MG63 (cell line): Measurements from ENCODE around the gene BCLAF1. TPM values are rescaled to one million over a fixed set of nuclear protein-coding genes. Genes with fewer than 3 reads are reported as not detected.
"Not testable (repeated sequence)": the region's sequence is repeated elsewhere in the genome, so short reads cannot be mapped to it uniquely, and the experiment has no call there.

Experiments used
- DNase-seq: peaks from one replicate; pipeline ENCODE4 v3.0.0-alpha.2; 2020
- H3K27me3 ChIP-seq: fragments of 250-450 bp; sonication (Bioruptor Pico); 2 replicates; pipeline ENCODE4 v1.5.1; 2020; ENCODE audit warnings: mild to moderate bottlenecking, moderate library complexity
- H3K36me3 ChIP-seq: fragments of 250-450 bp; sonication (Bioruptor Pico); 2 replicates; pipeline ENCODE4 v1.5.1; 2020; ENCODE audit warnings: mild to moderate bottlenecking, moderate library complexity
- H3K4me3 ChIP-seq: fragments of 250-450 bp; sonication (Bioruptor Pico); 2 replicates; pipeline ENCODE4 v1.5.1; 2020; ENCODE audit warnings: mild to moderate bottlenecking, moderate library complexity
- H3K9me3 ChIP-seq: fragments of 250-450 bp; sonication (Bioruptor Pico); 2 replicates; pipeline ENCODE4 v1.5.1; 2020; ENCODE audit warnings: mild to moderate bottlenecking, moderate library complexity
- total RNA-seq: library from RNA; depleted of rRNA; stranded (reverse); fragments of >200 nt; shearing (Covaris generic); gene quantifications from 2 replicates; pipeline ENCODE4 v1.2.3, GENCODE V29; 2014; ENCODE audit warnings: low replicate concordance; rRNA removed

BCLAF1 gene
- total RNA-seq, 1 experiment from 2014 or later, result 58.5 TPM

DNA sequence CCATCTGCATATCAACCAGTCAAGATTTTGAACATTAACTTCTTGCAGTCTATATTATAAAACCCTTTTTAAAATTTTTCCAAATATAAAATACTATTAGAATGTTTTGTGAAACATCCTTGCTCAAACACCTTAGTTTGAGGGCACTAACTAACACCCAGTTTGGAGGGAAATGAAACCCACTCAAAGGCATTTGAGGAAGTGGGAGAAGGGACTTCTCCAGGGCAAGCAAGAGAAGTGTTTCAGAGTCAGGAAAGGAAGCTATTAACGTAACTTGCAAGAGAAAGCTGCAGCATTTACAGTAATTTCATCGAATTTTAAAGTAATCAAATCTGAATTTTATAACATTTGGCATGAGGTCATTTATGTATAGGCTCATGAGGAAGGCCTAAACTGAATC, 60.8 kb downstream of the BCLAF1 start:
- H3K4me3 ChIP-seq, result no peak overlapping the region
- H3K36me3 ChIP-seq, result peaks cover 10% of the 10 kb centered on the region; the same call in 1 of the 2 replicates
- no peaks in the 10 kb centered on the region for H3K27me3 ChIP-seq
- DNase-seq, result no peak
- no peaks in the 10 kb centered on the region for H3K9me3 ChIP-seq

DNA sequence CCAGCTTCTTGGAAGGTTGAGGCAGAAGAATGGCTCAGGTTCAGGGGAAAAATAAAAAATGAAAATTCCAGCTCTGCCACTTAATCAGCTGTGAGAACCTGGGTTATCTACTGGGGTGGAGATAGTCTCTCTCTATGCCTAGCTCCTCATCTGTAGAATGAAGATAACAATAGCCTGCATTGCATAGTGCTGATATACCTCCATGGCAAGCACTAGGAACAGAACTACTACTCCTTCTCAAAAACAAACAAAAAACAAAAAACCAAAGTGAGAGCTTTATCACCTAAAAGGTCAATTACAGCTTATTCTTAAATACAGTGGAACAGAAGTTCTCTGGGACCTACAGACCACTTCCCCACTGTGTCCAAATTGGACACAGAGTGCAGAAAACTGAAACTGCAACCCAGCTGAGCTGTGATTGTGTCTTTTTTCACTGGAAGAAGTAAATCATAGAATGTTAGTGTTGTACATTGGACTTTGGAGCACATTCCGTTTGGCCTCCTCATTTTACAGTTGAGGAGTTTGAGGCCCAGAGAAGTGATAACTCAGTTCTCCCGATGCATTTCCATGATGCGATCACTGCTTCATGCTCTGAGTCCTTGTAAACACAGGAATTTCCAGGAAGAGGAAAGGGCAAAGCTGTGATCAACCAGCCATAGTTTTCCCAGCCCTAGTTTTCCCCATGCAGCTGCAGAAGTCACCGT, 62.8 kb downstream of the BCLAF1 start:
- no peak overlapping the region for H3K4me3 ChIP-seq
- H3K36me3 ChIP-seq, result peaks cover 8% of the 10 kb centered on the region; the same call in 1 of the 2 replicates
- DNase-seq, result no peak
- no peaks in the 10 kb centered on the region for H3K27me3 ChIP-seq
- H3K9me3 ChIP-seq, result no peaks in the 10 kb centered on the region

DNA sequence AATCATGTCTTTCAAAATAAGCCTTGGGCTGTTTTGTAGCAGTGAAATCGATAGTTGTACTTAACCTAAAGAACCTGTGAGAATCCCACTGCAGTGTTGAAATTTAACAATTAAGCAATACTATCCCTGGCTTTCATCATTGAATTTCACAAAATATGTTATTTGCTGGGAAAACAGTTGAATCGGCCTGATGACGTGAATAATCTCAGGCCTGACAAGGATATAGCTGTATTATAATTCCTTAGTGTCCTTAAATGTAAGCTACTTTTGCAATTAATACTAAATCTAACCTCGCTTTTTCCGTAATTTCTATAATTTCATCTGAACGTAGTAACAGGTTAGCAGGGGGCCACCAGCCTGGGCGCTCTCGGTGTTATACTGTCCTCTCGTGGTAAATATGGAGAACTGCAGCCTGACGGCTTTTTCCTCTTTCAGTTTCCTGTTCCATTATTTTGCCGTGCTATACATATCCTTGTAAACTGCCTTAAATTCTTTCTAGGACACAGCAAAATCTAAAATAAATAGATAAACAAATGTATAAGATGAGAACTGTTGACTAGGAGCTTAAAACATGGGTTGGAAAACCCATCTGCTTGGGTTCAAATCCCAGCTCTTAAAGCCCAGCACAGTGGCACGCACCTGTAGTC, 63.5 kb downstream of the BCLAF1 start:
- no peak overlapping the region for H3K4me3 ChIP-seq

DNA sequence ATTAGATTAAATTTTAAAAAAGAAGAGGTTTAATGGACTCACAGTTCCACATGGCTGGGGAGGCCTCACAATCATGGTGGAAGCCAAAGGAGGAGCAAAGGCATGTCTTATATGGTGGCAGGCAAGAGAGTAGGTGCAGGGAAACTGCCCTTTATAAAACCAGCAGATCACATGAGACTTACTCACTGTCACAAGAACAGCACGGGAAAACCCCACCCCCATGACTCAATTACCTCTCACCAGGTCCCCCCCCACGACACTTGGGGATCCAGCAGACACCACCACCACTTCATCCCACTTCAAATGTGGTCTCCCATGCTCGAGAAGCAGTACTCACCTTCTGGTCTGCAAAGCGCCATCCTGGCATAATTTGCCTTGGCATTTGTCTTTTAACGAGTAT, 64.2 kb downstream of the BCLAF1 start:
- Histone ChIP-seq H3K9me3 (no peaks in the 10 kb centered on the region), H3K36me3 (peaks cover 1% of the 10 kb centered on the region; the same call in 1 of the 2 replicates), H3K4me3 (no peak overlapping the region), H3K27me3 (no peaks in the 10 kb centered on the region)
- peak; percentile 14 for DNase-seq

More for the DNA sequence above, 63.5 kb downstream of the BCLAF1 start:
- no peaks in the 10 kb centered on the region for H3K27me3 ChIP-seq
- H3K9me3 ChIP-seq, result no peaks in the 10 kb centered on the region
- H3K36me3 ChIP-seq, result peaks cover 8% of the 10 kb centered on the region; the same call in 1 of the 2 replicates
- DNase-seq, result no peak

DNA sequence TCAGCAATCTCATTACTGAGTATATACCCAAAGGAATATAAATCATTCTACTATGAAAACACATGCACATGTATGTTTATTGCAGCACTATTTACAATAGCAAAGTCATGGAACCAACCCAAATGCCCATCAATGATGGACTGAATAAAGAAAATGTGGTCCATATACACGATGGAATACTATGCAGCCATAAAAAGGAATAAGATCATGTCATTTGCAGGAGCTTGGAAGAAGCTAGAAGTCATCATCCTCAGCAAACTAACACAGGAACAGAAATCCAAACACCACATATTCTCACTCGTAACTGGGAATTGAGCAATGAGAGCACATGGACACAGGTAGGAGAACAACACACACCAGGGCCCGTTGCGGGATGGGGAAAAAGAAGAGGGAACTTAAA, 64.7 kb downstream of the BCLAF1 start:
- H3K9me3 ChIP-seq, H3K36me3 ChIP-seq, H3K4me3 ChIP-seq, H3K27me3 ChIP-seq, DNase-seq: not testable (repeated sequence)

DNA sequence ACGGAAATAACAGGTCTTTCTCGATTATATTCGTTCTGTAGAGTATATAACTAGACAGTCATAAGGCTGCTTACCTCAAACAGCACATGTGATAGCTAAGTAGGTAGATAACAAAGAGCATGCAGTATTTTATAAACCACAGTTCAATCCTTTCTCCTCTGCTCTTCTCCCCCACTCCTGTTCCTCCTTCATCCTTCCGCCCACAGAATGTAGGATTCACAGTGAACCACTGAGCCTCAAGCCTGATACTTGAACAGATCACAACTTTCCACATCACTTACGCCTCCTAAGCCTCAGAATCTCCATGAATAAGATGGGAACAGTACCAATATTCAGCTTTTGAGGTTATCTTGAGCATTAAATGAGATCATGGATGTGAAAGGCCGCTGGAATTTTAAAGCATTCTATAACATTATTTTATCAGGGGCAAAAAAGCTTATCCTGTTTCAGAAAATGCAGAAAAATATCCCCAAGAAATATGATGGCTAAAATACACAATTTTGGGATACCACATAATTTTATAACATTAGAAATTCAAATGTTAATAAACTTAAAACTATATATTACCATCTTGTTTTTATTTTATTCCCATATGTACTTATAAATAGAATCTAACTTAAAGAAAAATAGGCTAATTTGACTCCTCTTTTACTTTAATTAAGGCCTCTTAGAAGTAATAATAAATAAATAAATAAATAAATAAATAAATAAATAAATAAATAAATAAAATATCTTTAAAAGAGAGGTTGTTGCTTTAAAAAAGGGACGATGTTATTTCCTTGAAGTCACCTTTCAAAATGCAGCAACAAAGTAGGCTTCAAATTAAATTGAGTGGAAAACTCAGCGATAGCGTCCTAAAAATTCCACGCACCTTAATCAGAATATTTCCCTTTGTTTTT, 72.9 kb downstream of the BCLAF1 start:
- Histone ChIP-seq H3K9me3 (no peaks in the 10 kb centered on the region), H3K27me3 (no peaks in the 10 kb centered on the region), H3K4me3 (no peak overlapping the region), H3K36me3 (no peaks in the 10 kb centered on the region)
- DNase-seq, result no peak

DNA sequence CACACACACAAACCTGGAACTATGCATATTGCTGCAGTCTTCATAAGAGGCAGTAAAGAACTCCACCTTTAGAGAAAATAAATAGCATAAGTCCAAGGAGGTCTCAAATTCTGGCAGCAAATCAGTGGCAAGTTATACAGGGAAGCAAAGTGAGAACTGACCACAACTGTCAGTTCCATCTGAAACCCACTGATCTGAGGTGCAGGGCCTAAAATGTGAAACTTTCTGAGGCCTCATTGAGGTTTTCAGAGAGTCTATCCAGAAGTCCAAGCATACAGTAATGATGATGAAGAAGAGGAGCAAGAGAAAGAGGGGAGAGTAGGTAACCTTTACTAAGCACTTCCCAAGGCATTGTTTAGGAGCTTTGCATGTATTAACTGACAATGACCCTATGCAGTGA, 75.8 kb downstream of the BCLAF1 start:
- Histone ChIP-seq H3K4me3 (no peak overlapping the region), H3K27me3 (no peaks in the 10 kb centered on the region), H3K9me3 (no peaks in the 10 kb centered on the region), H3K36me3 (no peaks in the 10 kb centered on the region)
- no peak for DNase-seq

DNA sequence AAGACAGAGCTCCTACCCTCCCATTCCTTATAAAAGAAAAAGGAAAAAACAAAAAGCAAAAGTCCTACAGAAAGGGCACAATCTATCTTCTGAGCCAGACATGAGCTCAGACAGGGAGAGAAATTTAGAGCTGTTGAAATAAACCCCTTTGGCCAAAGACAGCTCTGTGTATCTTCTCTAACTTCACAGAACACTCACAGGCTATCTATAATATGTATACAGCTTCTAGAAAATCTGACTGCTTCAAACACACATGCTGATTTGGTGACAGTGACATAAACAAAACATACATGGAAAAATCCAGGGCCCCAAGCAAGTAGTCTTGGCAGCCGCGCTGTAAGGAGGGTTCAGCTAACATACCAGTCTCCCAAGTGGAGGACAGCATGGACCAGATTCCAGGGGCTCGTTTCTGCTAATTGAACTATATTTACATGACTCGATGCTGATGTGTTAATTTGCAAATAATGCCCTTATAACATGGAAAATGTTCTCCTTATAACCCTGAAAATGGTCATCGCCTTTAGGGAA, 76.6 kb downstream of the BCLAF1 start:
- Histone ChIP-seq H3K36me3 (no peaks in the 10 kb centered on the region), H3K9me3 (no peaks in the 10 kb centered on the region), H3K4me3 (no peak overlapping the region), H3K27me3 (no peaks in the 10 kb centered on the region)
- DNase-seq, result no peak

DNA sequence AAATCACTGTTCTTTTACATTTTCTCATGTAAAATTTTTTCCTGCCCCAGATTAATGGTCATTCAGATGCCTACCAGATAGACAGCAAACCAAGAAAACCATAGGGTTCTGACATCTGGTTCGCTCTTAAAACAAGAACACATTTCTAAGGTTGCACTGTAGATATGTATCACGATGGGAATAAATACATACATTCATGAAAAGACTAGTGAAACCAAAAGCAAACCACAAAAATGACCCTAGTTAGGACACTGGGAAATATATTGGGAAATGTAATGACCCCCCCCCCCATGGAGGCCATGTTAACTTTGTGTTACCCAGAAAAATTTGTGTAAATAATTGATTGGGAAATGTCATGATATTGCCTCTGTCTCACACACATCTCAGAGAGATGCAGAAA, 77.0 kb downstream of the BCLAF1 start:
- H3K4me3 ChIP-seq, result no peak overlapping the region
- DNase-seq, result no peak
- no peaks in the 10 kb centered on the region for H3K36me3 ChIP-seq
- H3K9me3 ChIP-seq, result no peaks in the 10 kb centered on the region
- H3K27me3 ChIP-seq, result no peaks in the 10 kb centered on the region

DNA sequence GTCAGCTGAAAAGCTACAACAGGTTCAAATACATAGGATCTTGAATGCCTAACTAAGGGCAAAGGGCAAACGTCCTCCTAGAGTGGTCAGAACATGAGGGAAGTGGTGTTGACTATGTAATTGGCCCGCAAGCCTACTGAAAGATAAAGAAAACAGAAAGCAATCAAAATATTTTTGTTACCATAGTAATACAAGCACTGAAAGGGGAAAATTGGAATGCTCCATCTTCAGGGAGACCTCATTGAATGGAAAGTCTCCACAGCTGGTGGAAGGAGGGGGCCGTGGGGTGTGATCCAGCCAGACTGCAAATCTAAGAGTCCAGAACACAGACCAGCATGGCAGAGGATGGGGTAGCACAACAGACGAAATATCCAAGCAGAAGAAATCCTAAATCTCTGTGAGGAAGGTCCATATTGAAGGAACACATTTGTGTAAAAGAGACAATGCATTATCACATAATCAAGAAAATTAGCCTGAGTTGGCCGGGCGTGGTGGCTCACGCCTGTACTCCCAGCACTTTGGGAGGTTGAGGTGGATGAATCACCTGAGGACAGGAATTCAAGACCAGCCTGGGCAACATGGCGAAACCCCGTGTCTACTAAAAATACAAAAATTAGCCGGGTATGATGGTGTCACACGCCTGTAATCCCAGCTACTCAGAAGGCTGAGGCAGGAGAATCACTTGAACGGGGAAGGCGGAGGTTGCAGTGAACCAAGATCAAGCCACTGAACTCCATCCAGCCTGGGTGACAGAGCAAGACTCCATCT, 79.1 kb downstream of the BCLAF1 start:
- no peak for DNase-seq
- Histone ChIP-seq H3K9me3 (no peaks in the 10 kb centered on the region), H3K4me3 (no peak overlapping the region), H3K36me3 (no peaks in the 10 kb centered on the region), H3K27me3 (no peaks in the 10 kb centered on the region)

DNA sequence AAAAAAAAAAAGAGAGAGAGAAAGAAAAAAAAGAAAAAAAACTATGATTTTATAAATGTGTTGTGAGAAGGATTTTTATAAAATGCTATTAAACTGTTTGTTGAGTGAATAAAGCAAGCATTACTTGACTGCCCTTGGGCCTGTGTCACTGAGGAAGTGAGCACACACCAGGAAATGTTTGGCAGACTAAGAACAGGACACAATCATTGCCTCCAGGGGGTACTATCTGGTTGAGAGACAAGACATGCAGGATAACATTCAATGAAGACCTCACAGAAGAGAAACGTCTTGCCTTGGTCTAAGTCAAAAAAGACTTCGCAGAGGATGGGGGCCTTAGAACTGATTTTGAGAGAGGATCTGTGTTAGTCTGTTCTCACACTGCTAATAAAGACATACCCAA, 80.2 kb downstream of the BCLAF1 start:
- H3K27me3 ChIP-seq, result no peaks in the 10 kb centered on the region
- no peaks in the 10 kb centered on the region for H3K36me3 ChIP-seq
- no peak overlapping the region for H3K4me3 ChIP-seq
- H3K9me3 ChIP-seq, result no peaks in the 10 kb centered on the region
- DNase-seq, result no peak

DNA sequence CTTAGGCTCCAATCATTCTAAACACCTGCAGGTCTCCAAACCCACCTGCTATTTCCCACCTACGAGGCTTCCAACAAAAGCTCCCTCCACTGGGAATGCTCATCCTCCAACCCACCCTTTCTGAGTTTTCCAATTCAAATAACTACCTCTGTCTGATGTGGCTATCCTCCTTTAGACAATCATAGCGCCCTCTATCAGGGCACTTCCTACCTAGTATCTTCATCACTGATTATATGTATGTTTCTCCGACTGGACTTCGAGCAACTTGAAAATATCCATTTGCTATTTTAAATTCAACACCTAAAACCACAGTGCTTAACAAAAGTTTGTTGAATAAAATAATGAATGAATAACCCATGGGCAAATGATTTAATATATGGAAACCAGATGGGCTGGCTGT, 80.9 kb downstream of the BCLAF1 start:
- no peak for DNase-seq
- no peak overlapping the region for H3K4me3 ChIP-seq
- no peaks in the 10 kb centered on the region for H3K27me3 ChIP-seq

More for the DNA sequence above, 80.9 kb downstream of the BCLAF1 start:
- Histone ChIP-seq H3K36me3 (no peaks in the 10 kb centered on the region), H3K9me3 (no peaks in the 10 kb centered on the region)

Other genes starting within 250 kb of the BCLAF1 start
- gene MTFR2, start 39.5 kb downstream of the BCLAF1 start, total RNA-seq, result 5.7 and 16.3 TPM in 2 replicates